Colonic mucosa (tissue), 4 donors: ENCODE data around the gene ZBTB49. TPM values are rescaled to one million over a fixed set of nuclear protein-coding genes. Genes with fewer than 3 reads are reported as not detected.

ENCODE experiments used
- DNase-seq: peaks from one replicate; pipeline ENCODE4 v3.0.0-alpha.2; 2020
- H3K27ac ChIP-seq: fragments of 200-600 bp; one replicate; pipeline ENCODE4 v1.8.0; 2021
- H3K27me3 ChIP-seq: fragments of 200-600 bp; one replicate; pipeline ENCODE4 v1.8.0; 2021
- H3K36me3 ChIP-seq: fragments of 200-600 bp; one replicate; pipeline ENCODE4 v1.8.0; 2021
- H3K4me1 ChIP-seq: fragments of 200-600 bp; one replicate; pipeline ENCODE4 v1.8.0; 2021; ENCODE audit warnings: mild to moderate bottlenecking
- H3K4me3 ChIP-seq: fragments of 200-600 bp; one replicate; pipeline ENCODE4 v1.8.0; 2021
- H3K9ac ChIP-seq, 2 donors: one replicate each; pipeline ENCODE4 v1.7.0; 2013; ENCODE audit warnings: control low read depth in 2 of 2, low read depth in 2 of 2, low read length in 2 of 2
- H3K9me3 ChIP-seq: fragments of 200-600 bp; one replicate; pipeline ENCODE4 v1.8.0; 2021
- intact Hi-C: fragments of 100-400 bp; cut with DNase I; formaldehyde crosslinking; loops from one replicate; pipeline ENCODE4 v1.14.1; 2022
- total RNA-seq, 2 donors: library from RNA; stranded (reverse); fragmentation: NEBNext Ultra II Directional in 1 of 2; extraction: Animal tissue kit (Norgen Biotek cat#: 25700) in 1 of 2; gene quantifications; one replicate each; pipeline ENCODE4 v1.2.1, GENCODE V29; 2021
- TF ChIP-seq, protein P1 (sequence below): fragments of 200-600 bp; IDR thresholded peaks from one replicate; pipeline ENCODE4 v1.8.0; 2022; ENCODE audit warnings: antibody characterized with exemption, mild to moderate bottlenecking
- donor health status: healthy.
- donor health status: DM: no; HTN: no; CAD: no.
- donor health status: DM: no; HTN: no; CAD: no.

The ZBTB49 gene
- total RNA-seq, 2 donors from 2014 or later: 4.0 to 5.1 TPM

DNA sequence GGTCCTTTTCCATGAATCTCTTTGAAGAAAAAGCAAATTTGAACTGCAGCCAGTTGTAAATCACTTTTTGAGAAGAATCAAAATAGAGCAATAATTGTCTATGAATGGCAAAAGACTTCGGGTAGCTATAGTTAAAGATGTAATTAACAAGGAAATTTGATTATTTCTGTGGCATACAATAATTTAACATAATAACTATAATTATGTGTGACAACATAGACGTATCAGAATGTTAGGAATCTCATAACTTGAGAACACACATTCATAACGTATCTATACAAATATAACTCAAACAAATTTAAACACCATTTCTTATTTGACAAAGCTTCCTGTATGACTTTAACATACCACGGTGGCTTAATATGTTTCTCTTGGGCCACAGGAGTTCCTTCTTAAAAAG is 60.9 kb downstream of the ZBTB49 start:
- no peak overlapping the region for H3K4me3 ChIP-seq
- no peaks in the 10 kb centered on the region for H3K36me3 ChIP-seq
- intact Hi-C loops: no loop called here
- H3K9ac ChIP-seq: no peak overlapping the region
- H3K9me3 ChIP-seq: no peaks in the 10 kb centered on the region
- DNase-seq: no peak
- no peaks in the 10 kb centered on the region for H3K27me3 ChIP-seq
- no peak overlapping the region for H3K27ac ChIP-seq
- no peaks in the 10 kb centered on the region for H3K4me1 ChIP-seq
- TF ChIP-seq, protein P1, sequence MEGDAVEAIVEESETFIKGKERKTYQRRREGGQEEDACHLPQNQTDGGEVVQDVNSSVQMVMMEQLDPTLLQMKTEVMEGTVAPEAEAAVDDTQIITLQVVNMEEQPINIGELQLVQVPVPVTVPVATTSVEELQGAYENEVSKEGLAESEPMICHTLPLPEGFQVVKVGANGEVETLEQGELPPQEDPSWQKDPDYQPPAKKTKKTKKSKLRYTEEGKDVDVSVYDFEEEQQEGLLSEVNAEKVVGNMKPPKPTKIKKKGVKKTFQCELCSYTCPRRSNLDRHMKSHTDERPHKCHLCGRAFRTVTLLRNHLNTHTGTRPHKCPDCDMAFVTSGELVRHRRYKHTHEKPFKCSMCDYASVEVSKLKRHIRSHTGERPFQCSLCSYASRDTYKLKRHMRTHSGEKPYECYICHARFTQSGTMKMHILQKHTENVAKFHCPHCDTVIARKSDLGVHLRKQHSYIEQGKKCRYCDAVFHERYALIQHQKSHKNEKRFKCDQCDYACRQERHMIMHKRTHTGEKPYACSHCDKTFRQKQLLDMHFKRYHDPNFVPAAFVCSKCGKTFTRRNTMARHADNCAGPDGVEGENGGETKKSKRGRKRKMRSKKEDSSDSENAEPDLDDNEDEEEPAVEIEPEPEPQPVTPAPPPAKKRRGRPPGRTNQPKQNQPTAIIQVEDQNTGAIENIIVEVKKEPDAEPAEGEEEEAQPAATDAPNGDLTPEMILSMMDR: no peak

DNA sequence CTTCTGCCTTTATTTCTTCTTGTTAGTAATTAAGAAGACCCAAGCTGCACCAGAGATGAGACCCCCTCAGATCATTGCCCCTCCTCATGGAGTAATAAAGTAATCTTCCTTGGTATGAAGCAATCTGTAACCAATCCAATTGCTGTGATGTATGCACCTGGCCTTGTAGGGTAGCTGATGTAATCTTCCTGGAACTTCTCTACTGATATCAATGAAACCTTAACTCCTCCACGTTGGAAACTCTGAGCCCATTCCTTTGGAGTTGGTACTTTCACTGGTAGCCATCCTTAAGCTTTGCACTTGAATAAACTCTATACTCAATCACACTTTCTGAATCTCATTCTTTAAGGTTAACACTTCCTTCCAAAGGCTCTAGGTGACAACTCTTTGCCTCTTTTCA is 65.3 kb downstream of the ZBTB49 start:
- TF ChIP-seq, protein P1: no peak
- H3K4me1 ChIP-seq: no peaks in the 10 kb centered on the region
- H3K27ac ChIP-seq: no peak overlapping the region
- no peaks in the 10 kb centered on the region for H3K9me3 ChIP-seq
- H3K4me3 ChIP-seq: no peak overlapping the region
- H3K27me3 ChIP-seq: no peaks in the 10 kb centered on the region
- no peaks in the 10 kb centered on the region for H3K36me3 ChIP-seq
- intact Hi-C loops: no loop called here
- no peak for DNase-seq
- no peak overlapping the region for H3K9ac ChIP-seq

DNA sequence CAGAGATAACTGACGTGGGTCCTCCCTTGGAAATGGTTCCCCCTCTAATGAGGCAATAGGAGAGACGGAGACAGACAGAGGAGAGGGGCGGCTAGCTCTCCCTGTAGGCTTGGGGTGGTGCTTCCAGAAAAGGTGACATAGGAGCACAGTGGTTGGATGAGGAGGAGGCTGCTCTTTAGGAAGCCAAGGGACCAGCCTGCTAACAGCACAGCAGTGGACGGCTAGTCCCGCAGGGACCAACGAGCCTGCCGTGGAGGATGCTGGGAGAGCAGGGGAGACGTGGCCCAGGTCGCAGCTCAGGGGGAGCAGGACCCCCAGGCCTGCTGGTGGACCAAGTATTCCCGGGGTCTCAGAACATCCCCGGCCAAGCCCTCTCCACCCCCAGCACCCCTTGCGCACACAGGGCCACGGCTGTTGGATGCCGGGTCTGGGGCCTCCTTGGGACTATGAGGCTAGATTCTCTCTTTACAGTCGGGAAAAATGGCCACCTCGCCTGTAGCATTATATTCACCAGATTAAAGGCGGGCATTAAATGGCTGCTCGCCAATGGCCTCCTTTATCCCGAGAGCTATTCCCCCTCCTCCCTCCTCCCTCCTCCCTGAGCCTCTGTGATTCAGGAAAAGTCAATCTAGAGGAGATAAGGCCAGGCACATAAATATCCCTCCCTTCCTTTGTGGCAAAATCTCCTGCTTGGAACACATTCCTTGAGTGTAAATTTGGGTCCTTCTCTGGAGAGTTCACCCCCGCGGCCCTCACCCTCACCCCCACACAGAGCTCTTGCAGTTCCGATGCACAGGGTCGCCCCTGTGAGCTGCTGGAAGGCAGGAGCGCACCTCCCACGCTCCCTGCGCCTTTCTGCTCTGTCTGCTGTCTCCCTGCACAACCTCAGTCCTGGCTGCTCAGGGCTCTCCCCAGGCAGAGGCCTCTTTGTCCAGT is 66.3 kb downstream of the ZBTB49 start:
- Histone ChIP-seq H3K27ac (no peak overlapping the region), H3K36me3 (no peaks in the 10 kb centered on the region), H3K27me3 (no peaks in the 10 kb centered on the region), H3K4me3 (no peak overlapping the region), H3K4me1 (no peaks in the 10 kb centered on the region), H3K9ac (no peak overlapping the region), H3K9me3 (no peaks in the 10 kb centered on the region)
- TF ChIP-seq, protein P1: no peak
- DNase-seq: no peak
- intact Hi-C loops: no loop called here

DNA sequence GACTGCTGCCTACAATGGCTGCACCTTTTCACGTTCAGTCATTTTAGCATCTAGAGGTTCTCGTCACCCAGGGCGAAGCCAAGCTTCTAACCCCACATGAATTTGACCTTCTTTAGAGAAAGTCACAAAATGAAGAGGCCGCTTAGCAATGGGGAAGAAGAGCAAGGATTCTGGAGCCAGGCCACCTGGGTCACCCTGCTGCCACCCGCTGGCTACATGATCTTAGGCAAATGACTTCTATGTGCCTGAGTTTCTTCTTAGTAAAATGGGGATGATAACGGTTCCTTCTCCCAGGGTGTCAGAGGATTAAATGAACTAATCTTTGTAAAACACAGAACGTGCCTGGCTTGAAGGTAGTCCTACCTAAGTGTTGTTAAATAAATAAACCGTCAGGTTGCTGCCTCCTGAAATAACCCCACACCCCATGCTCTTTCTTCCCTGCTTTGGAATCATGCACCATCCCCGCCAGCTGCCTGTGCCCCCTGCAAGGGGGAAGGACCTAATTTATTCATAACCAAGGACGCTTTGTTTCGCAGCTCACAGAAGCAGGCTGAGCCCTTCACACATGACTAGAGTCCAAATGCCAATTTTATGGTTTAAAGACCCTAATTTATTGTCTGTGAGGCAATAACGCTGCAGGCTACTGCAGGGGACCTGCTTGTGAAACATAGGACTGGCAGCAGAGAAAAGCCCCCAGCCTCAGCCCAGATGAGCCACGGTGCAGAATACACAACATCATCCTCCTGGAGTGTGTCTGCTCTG is 68.2 kb downstream of the ZBTB49 start:
- no peaks in the 10 kb centered on the region for H3K27me3 ChIP-seq
- intact Hi-C loops: no loop called here

DNA sequence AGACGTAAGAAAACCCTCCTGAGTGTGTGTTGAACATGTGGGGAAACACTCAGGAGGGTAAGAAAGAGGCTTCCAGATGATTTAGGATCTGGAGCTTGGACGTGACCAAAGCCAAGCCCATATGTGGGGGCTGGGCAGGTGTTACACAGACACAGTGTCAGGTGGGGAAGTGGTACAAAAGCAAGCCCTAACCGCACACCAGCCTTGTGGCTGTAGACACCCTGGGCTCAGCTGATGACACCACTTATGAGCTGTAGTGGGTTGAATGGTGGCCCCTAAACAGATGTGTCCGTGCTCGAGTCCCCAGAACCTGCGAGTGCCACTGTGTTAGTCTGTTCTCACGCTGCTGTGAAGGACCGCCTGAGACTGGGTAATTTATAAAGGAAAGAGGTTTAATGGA is 71.8 kb downstream of the ZBTB49 start:
- TF ChIP-seq, protein P1: no peak
- H3K9ac ChIP-seq: no peak overlapping the region
- DNase-seq: no peak
- H3K27me3 ChIP-seq: no peaks in the 10 kb centered on the region
- no peaks in the 10 kb centered on the region for H3K36me3 ChIP-seq
- intact Hi-C loops: no loop called here
- no peaks in the 10 kb centered on the region for H3K4me1 ChIP-seq
- no peak overlapping the region for H3K4me3 ChIP-seq
- no peak overlapping the region for H3K27ac ChIP-seq
- no peaks in the 10 kb centered on the region for H3K9me3 ChIP-seq

More for the DNA sequence above, 68.2 kb downstream of the ZBTB49 start:
- Histone ChIP-seq H3K27ac (no peak overlapping the region), H3K9ac (no peak overlapping the region), H3K9me3 (no peaks in the 10 kb centered on the region), H3K4me1 (no peaks in the 10 kb centered on the region), H3K36me3 (no peaks in the 10 kb centered on the region), H3K4me3 (no peak overlapping the region)
- TF ChIP-seq, protein P1: no peak
- DNase-seq: no peak
